HuH-7.5 (cell line): ENCODE results near the gene FFAR3.

Source experiments
- DNase-seq: peaks from one replicate; pipeline ENCODE4 v3.0.0; 2011; ENCODE audit warnings: low spot score

Gene FFAR3

DNA sequence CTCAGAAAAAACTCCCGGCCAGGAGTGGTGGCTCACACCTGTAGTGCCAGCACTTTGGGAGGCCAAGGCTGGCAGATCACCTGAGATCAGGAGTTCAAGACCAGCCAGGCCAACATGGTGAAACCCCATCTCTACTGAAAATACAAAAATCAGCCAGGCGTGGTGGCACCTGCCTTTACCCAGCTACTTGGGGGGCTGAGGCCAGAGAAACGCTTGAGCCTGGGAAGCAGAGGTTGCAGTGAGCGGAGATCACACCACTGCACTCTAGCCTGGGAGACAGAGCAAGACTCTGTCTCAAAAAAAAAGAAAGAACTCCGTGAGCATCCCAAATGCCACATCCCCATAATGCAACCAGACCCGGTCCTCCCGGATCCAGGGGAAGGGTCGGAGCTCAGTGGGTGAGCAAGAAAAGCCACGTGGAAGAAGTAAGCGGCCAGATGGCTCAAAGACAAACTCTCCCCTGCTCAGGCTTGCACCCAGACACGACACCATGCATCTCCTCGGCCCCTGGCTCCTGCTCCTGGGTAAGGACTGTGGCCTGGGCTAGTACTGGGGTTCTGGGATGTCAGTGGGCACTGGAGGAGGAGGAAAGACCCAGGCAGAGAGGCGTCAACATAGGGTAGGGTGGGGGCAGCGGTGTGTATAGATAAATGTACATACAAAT lies 26.6 kb upstream of the FFAR3 start:
- no peak for DNase-seq

DNA sequence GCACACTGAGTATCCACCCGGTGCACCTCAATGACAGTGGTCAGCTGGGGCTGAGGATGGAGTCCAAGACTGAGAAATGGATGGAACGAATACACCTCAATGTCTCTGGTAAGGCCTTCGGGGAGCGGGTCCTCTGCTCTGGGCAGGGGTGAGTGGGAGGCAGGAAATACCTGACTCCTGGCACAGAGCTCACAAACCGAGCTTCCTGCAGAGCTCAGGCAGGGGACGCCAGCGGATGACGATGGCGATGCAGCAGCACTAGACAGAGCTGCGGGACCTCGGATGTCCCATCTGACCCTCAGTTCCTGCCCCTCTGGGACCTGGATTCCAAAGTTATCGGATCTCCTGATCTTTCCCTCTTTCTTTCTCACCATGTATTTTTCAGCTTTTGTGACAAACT lies 25.4 kb upstream of the FFAR3 start:
- DNase-seq: no peak

DNA sequence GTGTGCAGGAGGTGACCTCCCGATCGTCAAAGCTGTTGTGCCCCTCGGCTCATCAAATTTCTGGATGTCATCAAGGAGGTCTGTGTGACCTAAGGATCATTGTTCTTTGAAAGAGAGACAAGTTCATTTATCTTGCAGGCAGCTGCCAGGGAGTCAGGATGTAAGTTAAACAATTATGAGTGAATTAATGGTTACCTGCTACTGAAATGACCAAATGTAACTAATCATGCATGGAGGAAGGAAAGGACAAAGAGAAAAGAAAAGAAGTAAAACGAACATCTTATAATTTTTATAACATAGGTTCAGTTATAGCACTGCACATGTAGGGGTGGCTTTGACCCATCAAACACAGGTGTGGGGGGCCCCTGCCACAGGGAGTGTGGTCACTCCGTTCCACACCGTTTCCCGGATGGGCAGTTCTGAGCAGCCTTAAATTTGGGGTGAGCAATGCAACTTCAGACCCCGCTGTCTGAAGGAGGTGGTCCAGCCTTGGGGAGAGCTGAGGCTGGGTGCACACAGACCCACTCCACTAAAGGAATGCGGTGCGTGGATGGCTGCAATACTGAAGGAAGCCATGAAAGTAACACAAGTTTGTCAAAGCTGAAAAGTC lies 24.0 kb upstream of the FFAR3 start:
- no peak for DNase-seq

DNA sequence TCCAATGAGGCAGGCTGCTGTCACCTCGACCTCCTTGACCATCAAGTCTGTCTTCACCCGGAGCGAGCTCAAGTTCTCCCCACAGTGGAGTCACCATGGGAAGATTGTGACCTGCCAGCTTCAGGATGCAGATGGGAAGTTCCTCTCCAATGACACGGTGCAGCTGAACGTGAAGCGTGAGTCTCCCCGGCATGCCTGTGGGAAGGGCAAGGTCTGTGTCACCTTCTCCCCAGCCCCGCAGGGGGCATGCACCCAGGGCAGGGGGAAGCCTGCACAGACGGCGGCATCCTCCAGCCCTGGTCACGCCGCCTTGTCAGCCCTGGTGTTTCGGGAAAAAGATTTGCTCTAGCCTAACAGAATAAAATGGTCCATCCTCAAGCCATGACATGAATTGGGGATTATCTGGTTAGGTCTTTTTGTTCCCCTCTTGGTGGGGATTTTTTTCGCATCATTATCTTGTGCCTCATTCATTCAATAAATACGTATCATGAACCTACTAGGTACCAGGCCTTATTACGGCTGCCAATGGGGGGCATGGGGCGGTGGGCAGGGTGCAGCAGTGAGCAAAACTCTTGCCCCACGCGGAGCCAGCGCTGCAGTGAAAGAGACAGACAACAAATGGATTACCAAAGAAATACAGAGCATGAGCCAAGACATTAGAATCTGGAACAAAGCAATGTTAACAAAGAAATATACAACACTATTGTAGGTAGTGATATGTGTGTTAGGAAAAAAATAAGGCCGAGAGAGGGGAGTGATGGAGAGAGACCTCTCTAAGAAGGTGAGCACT lies 21.9 kb upstream of the FFAR3 start:
- DNase-seq: no peak

DNA sequence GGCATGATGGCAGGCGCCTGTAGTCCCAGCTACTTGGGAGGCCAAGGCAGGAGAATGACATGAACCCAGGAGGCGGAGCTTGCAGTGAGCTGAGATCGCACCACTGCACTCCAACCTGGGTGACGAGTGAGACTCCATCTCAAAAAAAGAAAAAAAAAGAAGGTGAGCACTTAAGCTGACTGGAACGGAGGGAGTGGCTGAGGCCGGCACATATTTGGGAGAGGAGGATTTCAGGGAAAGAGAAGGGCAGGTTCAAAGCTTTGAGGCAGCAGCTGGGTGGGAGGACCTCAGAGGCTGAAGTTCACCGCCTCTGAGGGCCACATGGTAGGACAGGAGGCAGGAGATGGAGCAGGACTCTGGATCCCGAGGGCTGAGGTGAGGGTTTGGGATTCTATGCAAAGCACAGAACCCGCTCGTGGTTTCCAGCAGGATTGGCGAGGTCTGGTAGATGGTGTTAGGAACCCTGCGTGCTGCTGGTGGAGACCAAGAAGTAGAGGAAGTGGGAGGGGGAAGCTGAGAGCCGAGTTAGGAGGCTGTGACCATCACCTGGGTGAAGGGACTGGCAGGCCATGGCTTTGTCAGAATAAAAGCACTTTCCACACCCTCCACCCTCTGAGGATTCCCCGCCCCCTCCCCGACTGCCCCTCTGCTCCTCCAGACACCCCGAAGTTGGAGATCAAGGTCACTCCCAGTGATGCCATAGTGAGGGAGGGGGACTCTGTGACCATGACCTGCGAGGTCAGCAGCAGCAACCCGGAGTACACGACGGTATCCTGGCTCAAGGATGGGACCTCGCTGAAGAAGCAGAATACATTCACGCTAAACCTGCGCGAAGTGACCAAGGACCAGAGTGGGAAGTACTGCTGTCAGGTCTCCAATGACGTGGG lies 20.9 kb upstream of the FFAR3 start:
- DNase-seq: no peak

DNA sequence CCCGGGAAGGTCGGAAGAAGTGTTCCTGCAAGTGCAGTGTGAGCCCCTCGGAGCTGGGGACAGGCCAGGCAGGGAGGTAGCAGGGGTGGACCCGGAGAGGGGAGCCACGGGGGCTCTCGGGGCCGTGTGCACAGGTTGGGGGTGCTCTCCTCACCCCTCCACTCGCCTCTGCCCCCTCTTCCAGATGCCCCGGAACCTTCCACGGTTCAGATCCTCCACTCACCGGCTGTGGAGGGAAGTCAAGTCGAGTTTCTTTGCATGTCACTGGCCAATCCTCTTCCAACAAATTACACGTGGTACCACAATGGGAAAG lies 20.3 kb upstream of the FFAR3 start:
- DNase-seq: no peak

DNA sequence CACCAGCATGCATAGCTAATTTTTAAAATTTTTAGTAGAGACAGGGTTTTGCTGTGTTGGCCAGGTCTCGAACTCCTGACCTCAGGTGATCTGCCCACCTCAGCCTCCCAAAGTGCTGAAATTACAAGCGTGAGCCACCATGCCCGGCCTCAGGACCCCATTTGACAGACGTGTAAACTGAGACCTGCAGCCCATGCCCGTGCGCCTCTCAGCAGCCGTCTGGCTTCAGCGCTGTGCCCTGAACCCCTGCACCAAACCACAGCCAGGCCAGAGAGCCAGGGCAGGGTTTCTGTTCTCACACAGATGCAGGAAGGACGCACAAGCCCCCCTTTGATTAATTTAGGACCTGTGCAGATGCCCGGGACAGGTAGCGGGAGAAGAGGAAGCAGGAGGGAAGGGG lies 17.8 kb upstream of the FFAR3 start:
- DNase-seq: no peak

DNA sequence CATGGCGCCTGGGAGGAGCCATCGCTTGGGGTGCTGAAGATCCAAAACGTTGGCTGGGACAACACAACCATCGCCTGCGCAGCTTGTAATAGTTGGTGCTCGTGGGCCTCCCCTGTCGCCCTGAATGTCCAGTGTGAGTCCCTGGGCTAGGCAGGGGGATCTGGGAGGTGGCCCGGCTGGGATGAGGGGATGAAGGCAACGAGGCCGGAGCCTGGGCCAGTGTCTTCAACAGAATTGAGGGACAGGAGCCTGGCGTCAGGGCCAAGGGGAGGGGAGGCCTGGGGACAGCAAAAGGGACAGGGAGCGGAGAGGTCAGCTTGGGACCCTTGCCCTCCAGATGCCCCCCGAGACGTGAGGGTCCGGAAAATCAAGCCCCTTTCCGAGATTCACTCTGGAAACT lies 17.3 kb upstream of the FFAR3 start:
- DNase-seq: no peak

DNA sequence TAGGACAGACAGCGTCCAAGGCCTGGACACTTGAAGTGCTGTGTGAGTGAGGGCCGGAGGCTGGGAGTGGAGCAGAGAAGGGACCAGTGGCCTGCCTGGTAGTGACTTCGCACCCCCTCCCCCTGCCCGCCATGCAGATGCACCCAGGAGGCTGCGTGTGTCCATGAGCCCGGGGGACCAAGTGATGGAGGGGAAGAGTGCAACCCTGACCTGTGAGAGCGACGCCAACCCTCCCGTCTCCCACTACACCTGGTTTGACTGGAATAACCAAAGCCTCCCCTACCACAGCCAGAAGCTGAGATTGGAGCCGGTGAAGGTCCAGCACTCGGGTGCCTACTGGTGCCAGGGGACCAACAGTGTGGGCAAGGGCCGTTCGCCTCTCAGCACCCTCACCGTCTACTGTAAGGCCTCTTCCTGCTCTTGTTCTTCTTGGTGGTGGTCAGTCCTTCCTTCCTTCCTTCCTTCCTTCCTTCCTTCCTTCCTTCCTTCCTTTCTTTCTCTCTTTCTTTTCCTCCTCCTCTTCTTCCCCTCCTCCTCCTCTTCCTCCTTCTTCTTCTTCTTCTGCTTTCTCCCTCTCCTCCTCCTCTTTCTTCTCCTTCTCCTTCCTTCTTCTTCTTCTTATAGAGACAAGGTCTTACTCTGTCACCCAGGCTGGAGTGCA lies 16.6 kb upstream of the FFAR3 start:
- no peak for DNase-seq

DNA sequence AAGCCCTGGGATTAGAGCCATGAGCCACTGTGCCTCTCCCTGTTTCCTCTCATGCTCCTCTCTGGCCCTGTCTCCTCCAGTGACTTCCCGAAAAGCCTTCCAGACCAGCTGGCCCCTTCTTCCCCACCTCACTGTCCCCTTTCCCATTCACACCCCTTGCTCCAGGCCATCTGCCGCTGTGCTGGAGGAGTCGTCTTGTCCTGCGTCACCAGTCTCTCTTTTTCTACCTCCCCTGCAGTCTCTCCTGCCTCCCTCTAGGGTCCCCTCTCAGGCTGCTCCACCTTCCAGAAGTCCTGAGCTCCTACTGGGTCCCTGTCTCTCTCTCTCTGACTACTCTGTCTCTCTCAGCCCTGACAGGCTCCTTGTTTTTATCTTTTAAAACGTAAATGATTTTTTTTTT lies 15.8 kb upstream of the FFAR3 start:
- DNase-seq: no peak

DNA sequence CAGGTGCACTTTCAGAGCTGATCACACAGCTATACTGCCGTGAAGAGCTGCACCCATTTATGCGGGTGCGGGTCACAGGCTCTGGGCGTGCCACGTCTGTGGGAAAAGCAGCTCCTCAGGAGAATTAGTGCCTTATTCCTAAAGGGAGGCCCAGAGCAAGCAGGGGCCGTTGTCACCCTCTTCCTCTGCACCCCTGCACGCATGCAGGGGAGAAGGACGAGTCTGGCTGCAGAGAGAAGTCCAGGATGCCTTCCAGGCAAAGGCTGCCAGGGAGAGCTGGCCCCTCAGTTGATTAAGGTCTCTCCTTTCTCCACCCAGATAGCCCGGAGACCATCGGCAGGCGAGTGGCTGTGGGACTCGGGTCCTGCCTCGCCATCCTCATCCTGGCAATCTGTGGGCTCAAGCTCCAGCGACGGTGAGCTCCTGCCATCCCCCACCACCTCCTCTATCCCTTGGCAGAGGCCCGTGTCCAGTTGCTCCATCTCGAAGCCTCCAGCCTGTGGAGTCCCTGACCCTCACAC lies 13.7 kb upstream of the FFAR3 start:
- no peak for DNase-seq

DNA sequence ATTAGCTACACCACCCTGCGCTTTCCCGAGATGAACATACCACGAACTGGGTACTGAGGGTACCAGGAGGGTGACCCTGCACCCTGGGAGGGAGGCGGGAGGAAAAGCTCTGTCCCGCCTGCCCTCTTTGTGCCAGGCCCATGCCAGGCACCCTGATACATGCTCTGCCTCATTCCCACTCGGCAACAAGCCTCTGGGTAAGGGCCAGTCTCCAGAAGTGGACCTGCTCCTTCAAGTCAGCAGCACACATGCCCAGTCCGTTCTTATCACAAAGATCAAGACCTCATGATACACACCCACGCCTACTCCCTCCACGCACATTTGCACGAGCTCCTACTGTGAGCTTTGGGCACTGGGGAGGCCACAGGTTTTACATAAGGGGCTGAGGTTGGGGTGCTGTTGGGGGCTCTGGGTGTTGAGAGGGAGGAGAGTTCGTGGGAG lies 12.6 kb upstream of the FFAR3 start:
- no peak for DNase-seq

DNA sequence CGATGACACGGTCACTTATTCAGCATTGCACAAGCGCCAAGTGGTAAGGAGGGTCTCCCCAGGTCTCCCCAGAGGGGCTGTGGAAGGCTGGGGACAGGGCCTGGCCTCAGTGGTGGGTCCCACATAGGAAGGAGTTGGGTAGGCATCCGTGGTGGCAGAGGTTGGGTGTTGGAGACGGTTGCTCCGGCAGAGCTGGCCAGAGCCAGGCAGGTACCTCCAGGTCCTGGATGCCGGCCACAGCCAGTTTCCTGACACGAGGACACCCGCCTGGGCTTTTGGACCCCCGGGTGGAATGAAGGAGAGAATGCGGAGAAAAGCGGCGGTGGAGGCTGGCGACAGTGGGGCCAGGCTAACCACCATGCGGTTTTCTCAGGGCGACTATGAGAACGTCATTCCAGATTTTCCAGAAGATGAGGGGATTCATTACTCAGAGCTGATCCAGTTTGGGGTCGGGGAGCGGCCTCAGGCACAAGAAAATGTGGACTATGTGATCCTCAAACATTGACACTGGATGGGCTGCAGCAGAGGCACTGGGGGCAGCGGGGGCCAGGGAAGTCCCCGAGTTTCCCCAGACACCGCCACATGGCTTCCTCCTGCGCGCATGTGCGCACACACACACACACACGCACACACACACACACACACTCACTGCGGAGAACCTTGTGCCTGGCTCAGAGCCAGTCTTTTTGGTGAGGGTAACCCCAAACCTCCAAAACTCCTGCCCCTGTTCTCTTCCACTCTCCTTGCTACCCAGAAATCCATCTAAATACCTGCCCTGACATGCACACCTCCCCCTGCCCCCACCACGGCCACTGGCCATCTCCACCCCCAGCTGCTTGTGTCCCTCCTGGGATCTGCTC lies 11.8 kb upstream of the FFAR3 start:
- no peak for DNase-seq

DNA sequence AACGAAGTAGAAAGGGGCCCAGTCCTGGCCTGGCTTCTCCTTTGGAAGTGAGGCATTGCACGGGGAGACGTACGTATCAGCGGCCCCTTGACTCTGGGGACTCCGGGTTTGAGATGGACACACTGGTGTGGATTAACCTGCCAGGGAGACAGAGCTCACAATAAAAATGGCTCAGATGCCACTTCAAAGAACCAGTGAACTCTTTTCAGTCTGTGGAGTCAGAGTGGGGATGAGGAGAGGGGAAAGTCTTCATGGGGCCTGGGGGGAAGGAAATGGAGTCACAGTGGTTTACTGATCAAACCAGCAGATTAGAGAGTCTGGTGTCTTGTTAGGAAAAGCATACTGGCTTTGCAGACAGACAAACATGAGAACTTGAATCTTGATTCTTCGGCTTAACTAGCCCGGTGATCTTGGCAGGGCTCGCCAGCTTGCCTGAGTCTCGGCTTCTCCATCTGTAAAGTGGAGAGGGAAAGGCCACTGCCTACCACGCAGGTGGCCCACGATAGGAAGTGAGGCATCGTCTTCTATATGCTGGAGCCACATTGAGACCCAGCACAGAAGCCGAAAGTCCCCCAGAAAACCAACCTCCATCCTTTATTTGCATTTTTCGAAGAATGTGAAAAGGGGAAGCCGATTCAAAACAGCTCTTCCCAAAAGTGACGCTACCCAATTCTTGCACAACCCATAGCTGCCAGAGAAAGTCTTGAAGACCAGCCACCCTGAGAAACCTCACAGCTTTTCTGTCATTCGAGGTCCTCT lies 10.9 kb upstream of the FFAR3 start, which contains the start of gene FFAR1:
FFAR1 (plus strand) TSS at position 732 of the 759 bp plus-strand sequence. CDS start 3,650 bp downstream, outside the sequence.
- no peak for DNase-seq

DNA sequence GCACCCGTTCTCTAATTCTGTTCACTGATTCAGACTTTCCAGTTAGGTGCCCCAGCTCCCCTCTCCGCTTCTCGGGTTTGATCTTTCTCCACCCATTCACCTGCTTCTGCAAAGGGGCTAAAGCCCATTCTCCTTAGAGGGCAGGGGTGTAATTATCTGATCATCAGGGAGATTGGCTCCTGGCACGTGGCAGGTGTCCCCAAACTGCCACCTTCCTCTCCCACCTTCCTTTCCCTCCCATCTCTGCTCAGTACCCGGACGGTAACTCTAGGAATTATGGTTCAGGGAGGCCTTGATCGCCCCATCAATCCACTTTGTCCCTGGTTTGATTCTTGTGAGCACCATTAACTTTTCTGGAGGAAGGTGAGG lies 10.3 kb upstream of the FFAR3 start:
- DNase-seq: no peak

DNA sequence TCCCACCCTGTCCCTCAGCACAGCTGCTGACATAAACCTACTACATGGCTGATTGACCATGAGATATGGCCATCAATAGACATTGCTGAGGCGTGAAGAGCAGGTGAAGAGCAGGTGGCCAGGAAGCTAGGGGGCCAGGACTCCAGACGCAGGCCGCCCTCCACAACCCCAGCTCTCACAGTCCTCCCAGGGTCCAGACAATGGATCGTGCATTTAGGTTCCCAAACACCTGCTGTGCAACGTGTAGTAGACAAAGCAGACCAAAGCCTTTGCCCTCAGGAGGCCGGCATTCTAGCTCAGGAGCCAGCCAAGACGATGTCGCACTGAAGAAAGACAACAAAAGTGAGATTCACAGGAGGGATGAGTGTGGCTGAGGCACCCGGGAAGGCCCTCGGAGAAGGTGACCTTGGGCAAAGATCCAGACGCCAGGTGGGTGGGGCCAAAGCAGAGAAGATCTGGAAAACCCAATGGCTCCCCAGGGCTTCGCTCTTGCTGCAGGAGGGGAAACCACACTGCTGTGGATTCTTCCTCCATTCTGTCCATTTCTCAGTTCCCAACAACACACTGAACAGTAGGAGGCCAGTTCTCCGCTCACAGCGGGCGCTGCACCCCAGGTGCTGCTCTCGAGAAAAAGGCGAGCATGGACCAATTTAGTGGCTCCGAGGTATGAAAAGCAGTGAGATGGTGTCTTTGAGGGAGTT lies 9.2 kb upstream of the FFAR3 start:
- DNase-seq: no peak

DNA sequence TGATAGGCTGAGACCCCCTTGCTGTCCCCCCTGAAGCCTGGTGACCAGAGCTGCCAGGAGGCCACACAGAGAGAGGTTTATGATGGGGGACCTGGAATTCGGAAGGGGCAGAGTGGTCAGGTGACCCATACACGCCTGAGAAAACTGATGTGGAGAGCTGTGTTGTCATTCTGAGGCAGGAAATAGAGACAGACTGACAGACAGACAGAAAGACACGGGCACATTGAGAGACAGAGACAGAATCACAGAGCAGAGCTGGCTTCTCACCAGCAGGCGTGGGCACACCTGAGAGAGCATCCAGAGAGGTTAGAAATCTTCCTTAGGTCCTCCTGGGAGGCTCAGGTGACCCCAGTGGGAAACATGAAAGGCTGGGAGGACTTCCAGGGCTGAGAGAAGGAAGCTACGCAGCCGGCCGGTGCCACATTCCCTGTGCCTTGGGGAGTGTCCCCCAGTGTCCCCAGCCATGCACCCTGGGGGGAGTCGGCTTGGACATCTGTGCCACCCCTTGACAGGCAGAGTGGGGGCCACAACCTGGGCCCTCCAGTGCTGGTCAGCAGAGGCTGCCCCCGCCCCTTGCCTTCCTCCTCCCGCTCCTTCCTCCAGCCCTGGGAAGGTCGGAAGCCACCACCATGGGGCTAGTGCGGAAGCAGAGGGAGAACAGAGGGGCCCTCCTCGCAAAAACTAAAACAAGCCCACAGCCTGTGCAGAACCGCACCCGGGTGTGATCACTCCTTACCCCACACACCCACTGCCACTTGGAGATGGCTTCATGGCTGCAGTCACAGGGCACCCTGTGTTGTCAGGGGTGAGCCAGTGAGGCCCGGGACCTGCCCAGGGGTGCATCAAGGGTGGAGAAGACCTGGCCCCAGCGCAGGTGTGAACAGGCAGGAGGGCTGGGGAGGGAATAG lies 8.4 kb upstream of the FFAR3 start:
- DNase-seq: no peak

DNA sequence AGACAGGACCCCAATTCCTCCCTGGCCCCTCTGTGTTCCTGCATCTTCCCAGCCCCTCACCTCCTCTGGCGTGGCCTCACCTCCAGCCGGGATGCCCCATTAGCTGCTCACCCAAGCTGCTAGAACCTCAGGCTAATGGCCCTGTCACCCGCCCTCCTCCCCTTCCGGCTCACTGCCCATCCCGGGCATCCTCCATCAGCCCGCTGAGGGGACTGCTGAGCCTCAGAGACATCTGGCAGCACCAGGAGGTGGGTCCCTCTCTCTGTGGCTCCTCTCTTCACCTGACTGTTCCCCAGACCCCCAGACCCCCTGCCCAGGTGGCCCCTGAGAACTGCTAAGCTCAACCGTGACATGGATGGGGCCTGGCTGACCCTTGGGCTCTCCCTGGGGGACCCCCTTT lies 7.7 kb upstream of the FFAR3 start:
- DNase-seq: no peak
